Measurements from ENCODE around the gene HOXD8.
A peak's percentile ranks its signal among the peaks of the same experiment; 100 is the strongest.

Gene HOXD8

GRCh38 chr2:176117162-176117822 is 12.2 kb upstream of the HOXD8 start:
- DNase-seq, result no peak

GRCh38 chr2:176117823-176118371 is 11.6 kb upstream of the HOXD8 start:
- DNase-seq, result no peak

- DNase-seq, result no peak
Observed at GRCh38 chr2:176118601-176119339, 10.7 kb upstream of the HOXD8 start.

- DNase-seq, result no peak
Observed at GRCh38 chr2:176120364-176121189, 8.9 kb upstream of the HOXD8 start.

DNA sequence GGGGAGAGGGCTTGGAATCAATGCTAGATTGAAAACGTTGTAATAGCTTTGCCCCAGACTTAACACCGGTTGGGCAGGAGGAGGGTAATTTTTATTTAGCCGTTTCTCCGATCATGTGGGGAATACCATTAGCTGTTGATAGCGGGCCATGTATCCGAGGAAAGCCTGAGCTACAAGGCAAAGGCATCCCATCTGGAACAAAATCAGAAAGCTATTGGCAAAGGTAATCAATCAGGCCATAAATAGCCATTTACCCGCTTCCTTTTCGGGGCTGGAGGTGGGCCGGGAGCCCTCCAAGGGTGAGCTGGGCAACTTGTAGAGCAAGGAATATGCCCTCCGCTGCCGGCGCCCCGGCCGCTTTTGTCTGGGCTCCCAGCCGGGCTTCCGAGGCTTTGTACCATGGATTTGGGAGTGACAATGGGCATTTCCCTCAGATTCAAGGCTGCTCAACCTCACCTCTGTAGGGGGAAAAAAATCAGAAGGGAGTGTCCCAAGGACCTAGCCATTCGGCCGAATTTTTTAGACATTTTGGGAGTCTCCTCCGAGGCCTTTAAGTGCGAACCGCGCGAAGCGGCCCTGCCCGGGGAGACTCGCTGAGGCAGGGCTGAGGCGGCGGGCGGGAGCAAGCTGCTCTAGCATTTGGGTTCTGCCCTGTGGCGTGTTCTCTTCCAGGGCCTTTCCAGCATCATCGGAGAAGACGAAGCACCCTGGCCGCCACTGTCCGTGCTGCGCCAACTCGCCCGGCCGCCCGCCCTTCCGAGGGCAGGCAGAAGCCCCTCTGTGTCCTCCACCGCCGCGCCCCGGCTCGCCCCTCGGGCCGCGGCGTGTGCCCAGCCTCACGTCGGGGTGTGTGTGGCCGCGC is 8.1 kb upstream of the HOXD8 start:
- DNase-seq, result no peak

- DNase-seq, result no peak
Observed at GRCh38 chr2:176122052-176122682, 7.3 kb upstream of the HOXD8 start.

DNA sequence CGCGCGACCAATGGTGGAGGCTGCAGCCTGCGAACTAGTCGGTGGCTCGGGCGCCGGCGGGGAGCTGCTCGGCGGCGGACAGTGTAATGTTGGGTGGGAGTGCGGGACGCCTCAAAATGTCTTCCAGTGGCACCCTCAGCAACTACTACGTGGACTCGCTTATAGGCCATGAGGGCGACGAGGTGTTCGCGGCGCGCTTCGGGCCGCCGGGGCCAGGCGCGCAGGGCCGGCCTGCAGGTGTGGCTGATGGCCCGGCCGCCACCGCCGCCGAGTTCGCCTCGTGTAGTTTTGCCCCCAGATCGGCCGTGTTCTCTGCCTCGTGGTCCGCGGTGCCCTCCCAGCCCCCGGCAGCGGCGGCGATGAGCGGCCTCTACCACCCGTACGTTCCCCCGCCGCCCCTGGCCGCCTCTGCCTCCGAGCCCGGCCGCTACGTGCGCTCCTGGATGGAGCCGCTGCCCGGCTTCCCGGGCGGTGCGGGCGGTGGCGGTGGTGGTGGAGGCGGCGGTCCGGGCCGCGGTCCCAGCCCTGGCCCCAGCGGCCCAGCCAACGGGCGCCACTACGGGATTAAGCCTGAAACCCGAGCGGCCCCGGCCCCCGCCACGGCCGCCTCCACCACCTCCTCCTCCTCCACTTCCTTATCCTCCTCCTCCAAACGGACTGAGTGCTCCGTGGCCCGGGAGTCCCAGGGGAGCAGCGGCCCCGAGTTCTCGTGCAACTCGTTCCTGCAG is 6.7 kb upstream of the HOXD8 start, which contains the start of gene HOXD9:
TSS of gene HOXD9 (plus strand) at position 37 of the 728 bp plus-strand sequence. CDS start at position 87, 50 bp downstream.
- no peak for DNase-seq

- no peak for DNase-seq
Observed at GRCh38 chr2:176123411-176124109, 5.9 kb upstream of the HOXD8 start.

- no peak for DNase-seq
Observed at GRCh38 chr2:176124110-176124946, 5.2 kb upstream of the HOXD8 start.

DNA sequence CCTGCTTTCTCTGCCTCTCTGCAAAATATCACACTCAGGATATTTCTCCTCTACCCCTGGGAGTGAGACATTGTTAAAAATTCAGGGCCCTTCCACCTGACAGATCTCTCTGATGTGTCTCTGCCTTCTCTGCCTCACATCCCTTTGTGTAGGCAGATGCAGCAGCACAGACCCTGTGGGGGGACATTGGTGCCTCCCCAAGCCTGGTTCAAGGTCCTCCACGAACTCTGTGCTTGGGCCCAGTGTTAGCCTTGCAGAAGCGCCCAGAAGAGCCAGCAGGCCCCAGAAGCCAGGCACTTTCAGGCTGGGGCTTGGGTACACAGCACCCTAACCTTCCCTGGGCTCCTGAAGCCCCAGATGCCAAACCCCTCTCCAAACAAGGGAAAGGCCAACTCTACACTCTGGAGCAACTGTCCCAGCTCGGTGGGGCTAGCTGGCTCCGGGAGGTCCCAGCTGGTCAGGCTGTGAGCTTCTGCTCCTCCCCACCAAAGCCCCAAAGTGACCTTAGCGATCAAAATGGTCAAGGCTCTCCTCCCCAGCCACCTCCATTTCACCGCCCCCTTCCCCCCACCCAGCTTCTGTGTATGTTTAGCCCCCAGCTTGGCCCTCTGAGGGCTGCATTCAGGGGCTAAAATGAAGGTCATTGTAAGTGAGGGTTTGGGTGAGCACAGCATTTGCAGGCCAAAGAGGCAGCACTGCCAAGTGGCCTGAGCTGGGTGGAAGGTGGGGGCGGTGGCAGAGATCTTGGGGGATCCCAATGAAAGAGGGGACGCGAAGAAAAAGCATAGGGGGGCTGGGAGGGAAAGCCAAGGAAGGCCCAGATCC is 4.3 kb upstream of the HOXD8 start:
- DNase-seq, result no peak

DNA sequence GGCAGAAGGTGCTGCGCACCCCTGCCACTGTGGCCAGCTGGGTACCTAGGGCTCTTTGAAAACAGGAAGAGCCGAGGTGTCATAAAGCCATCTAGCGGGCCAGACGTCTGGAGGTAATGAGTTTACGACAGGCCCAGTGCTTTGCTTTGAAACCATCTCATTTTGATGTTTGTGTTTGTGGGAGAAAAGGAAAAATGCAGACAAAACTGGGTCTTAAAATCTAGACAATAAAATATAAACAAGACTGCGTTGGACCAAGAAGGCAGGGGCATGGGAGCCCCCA is 3.8 kb upstream of the HOXD8 start:
- DNase-seq, result no peak

DNA sequence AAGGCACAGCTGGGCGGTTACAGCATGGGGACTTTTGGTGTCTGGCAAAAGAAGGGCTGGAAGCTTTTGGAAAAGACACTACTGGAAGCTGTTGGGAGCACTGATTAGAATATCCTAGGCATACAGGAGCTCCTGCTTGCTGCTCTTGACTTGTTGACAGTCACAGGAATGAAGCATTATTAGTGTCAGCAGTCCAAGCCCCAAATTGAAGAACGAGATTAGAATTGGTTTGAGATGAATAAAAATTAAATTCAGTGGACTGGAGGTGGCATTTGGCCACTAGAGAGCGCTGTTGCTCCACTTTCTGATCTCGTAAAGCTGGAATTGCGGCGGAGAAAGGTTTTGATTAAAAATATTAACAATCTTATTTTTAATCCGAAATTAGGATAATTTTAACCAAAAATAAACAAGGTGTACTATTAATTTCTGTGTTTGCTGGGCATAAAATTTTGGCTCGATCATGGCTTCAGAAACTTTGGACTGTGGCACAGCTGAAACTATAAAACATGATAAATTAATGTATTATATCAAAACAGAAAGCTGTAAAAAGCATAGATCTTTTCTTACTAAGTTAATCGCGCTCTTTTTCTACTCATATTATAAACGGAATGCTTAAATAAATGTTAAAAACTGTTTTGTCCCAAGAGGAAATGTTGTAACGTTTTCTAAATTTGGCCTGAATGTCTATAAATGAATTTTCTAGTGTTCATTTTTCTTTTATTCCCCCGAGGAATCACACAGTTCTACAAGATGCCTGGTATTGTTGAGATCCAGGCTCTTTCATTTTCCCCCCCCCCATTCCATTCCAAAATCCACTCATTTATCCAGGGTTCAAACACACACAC is 2.4 kb upstream of the HOXD8 start:
- peak; percentile 29 for DNase-seq

DNA sequence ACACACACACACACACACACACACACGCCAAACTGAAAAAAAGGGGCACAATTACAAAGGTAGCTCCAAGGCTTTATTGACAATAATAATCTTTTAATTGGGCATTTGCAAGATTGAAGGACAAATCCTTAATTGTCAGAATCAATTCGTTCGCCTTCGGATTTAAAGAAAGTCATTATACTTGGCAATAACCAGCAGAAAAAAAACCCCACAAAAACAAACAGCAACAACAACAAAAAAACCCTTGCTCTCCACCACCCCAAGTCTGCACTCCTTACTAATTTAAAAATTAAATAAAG is 1.8 kb upstream of the HOXD8 start:
- DNase-seq, result no peak

GRCh38 chr2:176128172-176128981 is 1.1 kb upstream of the HOXD8 start:
- DNase-seq, result no peak

DNA sequence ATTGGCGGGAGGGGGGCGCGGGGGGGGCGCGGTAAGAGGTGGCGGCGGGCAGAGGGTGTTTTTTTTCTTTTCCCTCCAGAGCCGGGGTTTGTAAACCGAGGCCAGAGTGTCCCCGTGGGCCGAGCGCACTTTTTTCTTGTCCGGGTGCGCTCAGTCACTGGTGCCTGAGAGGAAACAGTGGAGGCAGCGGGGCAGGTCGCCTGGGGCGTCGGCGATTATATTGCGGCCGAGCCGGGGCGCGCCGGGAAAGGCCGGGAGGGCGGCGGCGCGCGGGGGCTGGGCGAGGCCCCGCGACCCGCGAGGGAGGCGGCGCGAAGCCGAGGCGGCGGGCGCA is 275 bp downstream of the HOXD8 start:
- no peak for DNase-seq

GRCh38 chr2:176130147-176130956 is 847 bp downstream of the HOXD8 start:
- no peak for DNase-seq
